ENCODE measurements around the gene LOXHD1. TPM values are rescaled to one million over a fixed set of nuclear protein-coding genes. Genes with fewer than 3 reads are reported as not detected.

Gene LOXHD1
- total and polyA plus RNA-seq, 2 donors from 2014 or later = 0.25 TPM; not detected in 1

DNA sequence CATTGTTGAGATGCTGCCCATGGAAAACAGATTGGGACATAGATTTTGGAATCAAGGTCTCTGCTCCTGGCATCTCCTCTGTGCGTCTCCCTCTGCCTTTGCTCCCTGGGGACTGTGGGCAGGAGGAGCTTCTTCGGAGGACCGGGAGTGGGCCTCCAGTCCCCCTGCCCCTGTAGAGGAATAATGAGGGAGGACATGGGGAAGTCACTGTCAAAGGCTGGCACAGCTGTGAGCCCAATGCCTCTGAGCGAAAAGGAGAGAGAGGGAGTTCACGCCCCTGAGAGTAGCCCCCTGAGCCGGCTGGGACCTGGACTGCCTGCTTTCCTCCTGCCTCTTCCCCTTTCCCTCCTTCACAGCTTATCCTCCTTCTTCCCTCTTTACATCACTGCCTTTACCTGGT is 195.0 kb downstream of the LOXHD1 start:
- intact Hi-C loops (cut with DNase I) = no loop called here
- Histone ChIP-seq H3K4me3 (ENCODE audit: low read length in 3 of 3) (no peak overlapping the region), H3K36me3 (ENCODE audit: control insufficient read depth in 2 of 3, insufficient read depth in 3 of 3, low read length in 3 of 3) (no peaks in the 10 kb centered on the region), H3K27ac (ENCODE audit: low read depth in 2 of 2, low read length in 2 of 2) (no peak overlapping the region), H3K9me3 (ENCODE audit: control insufficient read depth in 2 of 3, insufficient read depth in 1 of 3, low read length in 3 of 3) (no peaks in the 10 kb centered on the region), H3K9ac (ENCODE audit: low read length in 3 of 3) (no peak overlapping the region), H3K27me3 (ENCODE audit: control insufficient read depth, insufficient read depth, low read length) (no peaks in the 10 kb centered on the region), H3K4me1 (ENCODE audit: control insufficient read depth in 2 of 3, insufficient read depth in 2 of 3, low read depth in 1 of 3, low read length in 3 of 3) (no peaks in the 10 kb centered on the region)
- TF ChIP-seq CTCF (IDR thresholded peaks at IDR 0.05; ENCODE audit: borderline replicate concordance, extremely low read depth, insufficient read depth) = no peak
- no peak for FAIRE-seq
- no peak for DNase-seq

DNA sequence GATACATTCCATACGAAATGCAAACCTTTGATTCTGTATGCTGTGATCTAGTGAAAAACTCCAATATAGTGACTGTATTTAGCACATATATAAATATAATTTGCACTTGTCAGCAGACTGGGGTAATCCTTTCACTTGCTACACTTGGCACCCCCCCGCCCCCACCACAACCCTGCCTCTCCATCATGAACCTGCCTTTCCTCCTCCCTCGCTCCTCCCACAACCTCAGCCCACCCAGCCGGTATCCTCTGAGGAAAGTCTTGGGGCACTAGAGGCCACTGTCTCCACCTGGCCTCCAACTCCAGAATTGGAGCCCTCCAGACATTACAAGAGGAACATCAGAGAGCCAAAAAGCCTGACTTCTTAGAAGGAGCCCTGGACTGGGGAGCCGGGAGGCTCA is 196.3 kb downstream of the LOXHD1 start:
- no peak for DNase-seq
- FAIRE-seq = no peak
- Histone ChIP-seq H3K4me3 (ENCODE audit: low read length in 3 of 3) (no peak overlapping the region), H3K9me3 (ENCODE audit: control insufficient read depth in 2 of 3, insufficient read depth in 1 of 3, low read length in 3 of 3) (no peaks in the 10 kb centered on the region), H3K4me1 (ENCODE audit: control insufficient read depth in 2 of 3, insufficient read depth in 2 of 3, low read depth in 1 of 3, low read length in 3 of 3) (no peaks in the 10 kb centered on the region), H3K36me3 (ENCODE audit: control insufficient read depth in 2 of 3, insufficient read depth in 3 of 3, low read length in 3 of 3) (no peaks in the 10 kb centered on the region), H3K27ac (ENCODE audit: low read depth in 2 of 2, low read length in 2 of 2) (no peak overlapping the region), H3K27me3 (ENCODE audit: control insufficient read depth, insufficient read depth, low read length) (no peaks in the 10 kb centered on the region), H3K9ac (ENCODE audit: low read length in 3 of 3) (no peak overlapping the region)
- intact Hi-C loops (cut with DNase I) = no loop called here
- no peak for TF ChIP-seq CTCF (IDR thresholded peaks at IDR 0.05; ENCODE audit: borderline replicate concordance, extremely low read depth, insufficient read depth)

DNA sequence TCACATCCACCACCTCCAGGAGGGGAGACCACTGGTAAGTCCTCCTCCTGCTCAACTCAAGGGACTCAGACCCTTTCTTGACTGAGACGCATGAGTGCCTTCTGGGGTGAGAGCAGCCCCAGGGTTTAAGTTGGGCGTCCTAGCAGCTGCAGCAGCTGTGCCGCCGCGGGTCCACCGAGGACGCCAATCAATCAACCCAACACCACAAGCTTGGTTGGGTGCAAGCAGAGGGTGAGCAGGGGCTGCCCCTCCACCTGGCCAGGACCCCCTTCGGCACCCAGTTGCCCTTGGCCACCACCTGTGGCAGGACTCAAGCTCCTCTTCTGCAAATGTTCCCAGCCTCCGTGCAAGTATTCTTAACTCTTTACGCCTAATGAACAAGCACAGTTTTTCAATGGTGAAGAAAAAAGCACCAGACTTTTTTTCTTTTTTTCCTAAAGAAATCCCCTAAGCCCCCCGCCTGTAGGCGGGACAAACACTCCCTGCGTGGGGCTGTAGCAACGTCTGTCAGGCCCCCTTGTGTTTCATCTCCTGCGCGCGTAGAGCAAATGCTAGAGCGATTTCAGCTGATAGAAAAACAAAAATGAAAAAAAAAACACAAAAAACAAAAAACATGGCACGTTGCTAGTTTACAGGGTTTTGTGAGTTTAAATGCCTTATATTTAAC is 197.1 kb downstream of the LOXHD1 start:
- no peak for FAIRE-seq
- Histone ChIP-seq H3K9ac (ENCODE audit: low read length in 3 of 3) (no peak overlapping the region), H3K4me3 (ENCODE audit: low read length in 3 of 3) (no peak overlapping the region), H3K27me3 (ENCODE audit: control insufficient read depth, insufficient read depth, low read length) (no peaks in the 10 kb centered on the region), H3K4me1 (ENCODE audit: control insufficient read depth in 2 of 3, insufficient read depth in 2 of 3, low read depth in 1 of 3, low read length in 3 of 3) (no peaks in the 10 kb centered on the region), H3K36me3 (ENCODE audit: control insufficient read depth in 2 of 3, insufficient read depth in 3 of 3, low read length in 3 of 3) (no peaks in the 10 kb centered on the region), H3K9me3 (ENCODE audit: control insufficient read depth in 2 of 3, insufficient read depth in 1 of 3, low read length in 3 of 3) (no peaks in the 10 kb centered on the region), H3K27ac (ENCODE audit: low read depth in 2 of 2, low read length in 2 of 2) (no peak overlapping the region)
- DNase-seq = no peak
- intact Hi-C loops (cut with DNase I) = no loop called here
- TF ChIP-seq CTCF (IDR thresholded peaks at IDR 0.05; ENCODE audit: borderline replicate concordance, extremely low read depth, insufficient read depth) = no peak

GRCh38 chr18:46458472-46458871 is 198.5 kb downstream of the LOXHD1 start:
- intact Hi-C loops (cut with DNase I) = no loop called here
- no peak for FAIRE-seq

More at GRCh38 chr18:46458472-46458871, 198.5 kb downstream of the LOXHD1 start:
- Histone ChIP-seq H3K9me3 (ENCODE audit: control insufficient read depth in 2 of 3, insufficient read depth in 1 of 3, low read length in 3 of 3) (no peaks in the 10 kb centered on the region), H3K4me1 (ENCODE audit: control insufficient read depth in 2 of 3, insufficient read depth in 2 of 3, low read depth in 1 of 3, low read length in 3 of 3) (no peaks in the 10 kb centered on the region), H3K36me3 (ENCODE audit: control insufficient read depth in 2 of 3, insufficient read depth in 3 of 3, low read length in 3 of 3) (no peaks in the 10 kb centered on the region), H3K4me3 (ENCODE audit: low read length in 3 of 3) (no peak overlapping the region), H3K9ac (ENCODE audit: low read length in 3 of 3) (no peak overlapping the region), H3K27ac (ENCODE audit: low read depth in 2 of 2, low read length in 2 of 2) (no peak overlapping the region), H3K27me3 (ENCODE audit: control insufficient read depth, insufficient read depth, low read length) (no peaks in the 10 kb centered on the region)
- DNase-seq = no peak
- TF ChIP-seq CTCF (IDR thresholded peaks at IDR 0.05; ENCODE audit: borderline replicate concordance, extremely low read depth, insufficient read depth) = no peak
